Measurements from ENCODE around the gene RABGGTA.

RABGGTA gene

DNA sequence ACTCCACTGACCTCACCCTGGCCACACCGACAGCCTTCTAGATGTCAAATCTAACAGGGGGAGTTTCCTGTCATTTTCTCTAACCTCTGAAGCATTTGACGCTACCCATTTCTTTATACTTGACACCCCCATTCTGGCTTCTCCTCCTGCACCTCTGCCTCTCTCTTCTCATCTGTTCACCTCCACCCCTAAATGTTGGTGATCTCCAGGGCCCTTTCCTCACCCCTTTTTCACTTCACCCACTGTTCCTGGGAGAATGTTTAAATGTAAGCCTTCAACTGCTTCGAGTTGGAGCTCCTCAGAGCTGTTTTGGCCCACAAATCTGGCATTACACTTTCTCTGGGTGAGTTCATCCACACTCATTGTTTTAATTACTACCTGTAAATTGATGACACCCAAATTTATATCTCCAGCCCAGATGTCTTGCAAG lies 452 bp upstream of the RABGGTA start:
- DNase-seq (ENCODE audit: extremely low read depth, low read depth) = no peak
- TF ChIP-seq CTCF (IDR thresholded peaks at IDR 0.05; ENCODE audit: low read depth, low read length, missing control alignments) = no peak
- H3K4me3 ChIP-seq (replicated peaks; ENCODE audit: low read depth, low read length) = peak overlapping the region; percentile 89

GRCh38 chr14:24270537-24271133 lies 762 bp downstream of the RABGGTA start:
- no peak for DNase-seq (ENCODE audit: extremely low read depth, low read depth)
- no peak for TF ChIP-seq CTCF (IDR thresholded peaks at IDR 0.05; ENCODE audit: low read depth, low read length, missing control alignments)
- H3K4me3 ChIP-seq (replicated peaks; ENCODE audit: low read depth, low read length) = peak overlapping the region; percentile 89

- TF ChIP-seq CTCF (IDR thresholded peaks at IDR 0.05; ENCODE audit: low read depth, low read length, missing control alignments) = no peak
- H3K4me3 ChIP-seq (replicated peaks; ENCODE audit: low read depth, low read length) = no peak overlapping the region
- DNase-seq (ENCODE audit: extremely low read depth, low read depth) = no peak
Measured at GRCh38 chr14:24269910-24270536, 1.4 kb downstream of the RABGGTA start.

DNA sequence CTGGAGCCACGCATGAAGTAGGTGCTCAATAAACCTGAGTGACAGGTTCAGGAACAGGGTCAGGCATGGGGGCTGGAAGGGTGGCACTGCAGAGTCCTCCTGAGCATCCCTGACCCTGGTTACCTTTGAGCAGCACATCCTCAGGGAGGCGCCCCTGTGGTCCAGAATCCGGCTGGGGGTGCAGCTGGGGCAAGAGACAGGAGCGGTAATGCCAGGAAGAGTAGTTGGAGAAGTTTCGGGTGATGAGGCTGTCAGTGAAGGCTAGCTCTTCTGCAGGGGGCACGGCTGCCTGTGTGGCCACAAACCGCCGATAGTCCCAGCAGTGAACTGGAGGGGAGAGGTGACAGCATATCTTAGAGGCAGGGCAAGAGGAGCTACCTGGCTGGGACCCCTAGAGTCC lies 2.0 kb downstream of the RABGGTA start:
- TF ChIP-seq CTCF (IDR thresholded peaks at IDR 0.05; ENCODE audit: low read depth, low read length, missing control alignments) = no peak
- DNase-seq (ENCODE audit: extremely low read depth, low read depth) = no peak
- H3K4me3 ChIP-seq (replicated peaks; ENCODE audit: low read depth, low read length) = no peak overlapping the region

GRCh38 chr14:24268225-24268624 lies 3.2 kb downstream of the RABGGTA start:
- H3K4me3 ChIP-seq (replicated peaks; ENCODE audit: low read depth, low read length) = no peak overlapping the region
- TF ChIP-seq CTCF (IDR thresholded peaks at IDR 0.05; ENCODE audit: low read depth, low read length, missing control alignments) = no peak
- DNase-seq (ENCODE audit: extremely low read depth, low read depth) = no peak

DNA sequence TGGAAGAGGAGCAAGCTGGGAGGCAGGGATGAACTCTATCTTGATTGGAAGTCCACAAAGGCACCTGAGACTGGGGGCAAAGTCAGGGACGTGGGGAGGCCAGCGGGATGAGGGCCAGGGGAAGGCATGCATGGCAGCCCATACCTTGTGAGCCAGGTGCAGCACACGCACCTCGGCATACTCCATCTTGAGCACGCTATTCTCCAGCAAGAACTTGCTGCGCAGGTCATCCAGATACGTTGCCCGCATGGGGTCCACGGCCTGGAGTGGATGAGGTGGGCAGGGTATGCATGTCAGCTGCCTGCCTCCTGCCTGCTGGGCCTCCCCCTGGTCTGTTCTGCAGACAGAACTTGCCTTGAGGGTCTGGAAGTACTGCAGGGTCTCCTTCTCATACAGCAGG lies 3.9 kb downstream of the RABGGTA start:
- no peak for TF ChIP-seq CTCF (IDR thresholded peaks at IDR 0.05; ENCODE audit: low read depth, low read length, missing control alignments)
- DNase-seq (ENCODE audit: extremely low read depth, low read depth) = no peak
- H3K4me3 ChIP-seq (replicated peaks; ENCODE audit: low read depth, low read length) = no peak overlapping the region
